OCI-LY7 (cell line): ENCODE data around the gene TSPYL1. TPM values are rescaled to one million over a fixed set of nuclear protein-coding genes. Genes with fewer than 3 reads are reported as not detected.

Experiments
- BruUV-seq: library from RNA; stranded (reverse); fragments of 400-500 nt; replicated peaks from 2 replicates; lab custom pipeline; 2021; lab: Mats Ljungman, UMichigan
- CTCF ChIA-PET: fragments of 300-600 bp; sonication (Branson Sonifier 250); formaldehyde crosslinking; loops from one replicate; lab custom pipeline; 2022; ENCODE audit warnings: antibody characterized with exemption; ENCODE audit not compliant: unreplicated experiment; lab: Charles Lee
- POLR2A ChIA-PET: fragments of 300-600 bp; sonication (Branson Sonifier 250); formaldehyde crosslinking; loops from one replicate; lab custom pipeline; 2022; ENCODE audit warnings: antibody characterized with exemption; lab: Charles Lee
- DNase-seq: peaks from one replicate; pipeline ENCODE4 v3.0.0-alpha.2; 2015; ENCODE audit warnings: low spot score
- H2AFZ ChIP-seq: fragments of 200-600 bp; sonication (generic), shearing (Covaris generic); 2 replicates; pipeline ENCODE4 v1.6.1; 2014; ENCODE audit warnings: mild to moderate bottlenecking, antibody characterized with exemption, low read length, moderate library complexity
- H3K27ac ChIP-seq: fragments of 200-600 bp; sonication (generic); 2 replicates; pipeline ENCODE4 v1.5.1; 2014; ENCODE audit warnings: mixed run types, low read depth, mild to moderate bottlenecking, moderate library complexity, low read length, inconsistent platforms; ENCODE audit not compliant: poor library complexity, severe bottlenecking
- H3K36me3 ChIP-seq: fragments of 200-600 bp; sonication (generic); 2 replicates; pipeline ENCODE4 v1.6.1; 2014; ENCODE audit warnings: mild to moderate bottlenecking, antibody characterized with exemption, low read length, moderate library complexity, mixed read lengths; ENCODE audit not compliant: insufficient read depth
- H3K4me1 ChIP-seq: fragments of 200-600 bp; sonication (generic); 2 replicates; pipeline ENCODE4 v1.5.1; 2014; ENCODE audit warnings: mild to moderate bottlenecking, low read length; ENCODE audit not compliant: insufficient read depth, poor library complexity, severe bottlenecking
- H3K4me2 ChIP-seq: fragments of 200-600 bp; sonication (generic); 2 replicates; pipeline ENCODE4 v1.6.1; 2014; ENCODE audit warnings: mild to moderate bottlenecking, low read length
- H3K4me3 ChIP-seq: fragments of 200-600 bp; sonication (generic); 2 replicates; pipeline ENCODE4 v1.5.1; 2014; ENCODE audit warnings: mild to moderate bottlenecking, low read depth, low read length; ENCODE audit not compliant: poor library complexity, severe bottlenecking
- H3K79me2 ChIP-seq: fragments of 200-600 bp; sonication (generic); 2 replicates; pipeline ENCODE4 v1.6.1; 2016; ENCODE audit warnings: low read depth, mild to moderate bottlenecking, low read length, moderate library complexity, mixed read lengths; ENCODE audit not compliant: insufficient read depth
- H3K9me2 ChIP-seq: fragments of 200-600 bp; sonication (generic); 2 replicates; pipeline ENCODE4 v1.6.1; 2016; ENCODE audit warnings: mild to moderate bottlenecking, low read length, mixed read lengths; ENCODE audit not compliant: insufficient read depth
- H3K9me3 ChIP-seq: fragments of 200-600 bp; sonication (generic); 2 replicates; pipeline ENCODE4 v1.6.1; 2014; ENCODE audit warnings: mild to moderate bottlenecking, mixed run types, low read length, mixed read lengths
- H4K20me1 ChIP-seq: fragments of 200-600 bp; sonication (generic); 2 replicates; pipeline ENCODE4 v1.6.1; 2014; ENCODE audit warnings: mild to moderate bottlenecking, antibody characterized with exemption, low read length, moderate library complexity, mixed read lengths; ENCODE audit not compliant: insufficient read depth
- EZH2phosphoT487 ChIP-seq: fragments of 200-600 bp; sonication (generic); IDR thresholded peaks from 2 replicates; pipeline ENCODE4 v1.6.1; 2018; ENCODE audit warnings: low read depth, borderline replicate concordance, mild to moderate bottlenecking, mixed run types, antibody characterized with exemption, low read length, moderate library complexity, mixed read lengths
- intact Hi-C: fragments of 100-400 bp; cut with micrococcal nuclease; formaldehyde crosslinking; loops from one replicate; pipeline ENCODE4 v1.10.0; 2022; ENCODE audit not compliant: unreplicated experiment
- total RNA-seq, 2 experiments: library from RNA; depleted of rRNA in 1 of 2; stranded (reverse); fragments of >200 nt in 1 of 2; shearing (Covaris generic) in 1 of 2; gene quantifications; 2 replicates each; pipeline ENCODE4 v1.2.3, GENCODE V29; 2014 to 2022
- TF ChIP-seq, protein P1 (sequence below): fragments of 200-600 bp; sonication (generic); conservative IDR thresholded peaks from 2 replicates; pipeline ENCODE4 v1.5.1; 2014; ENCODE audit warnings: mild to moderate bottlenecking, antibody characterized with exemption, low read length, moderate library complexity, mixed read lengths

TSPYL1 gene
- total RNA-seq, 2 experiments from 2014 or later: 32.8 to 50.3 TPM

- Histone ChIP-seq H3K9me3 (no peaks in the 10 kb centered on the region), H2AFZ (no peak overlapping the region), H3K27ac (no peak overlapping the region), H3K4me3 (peak overlapping the region; percentile 86), H3K79me2 (peaks cover 58% of the 10 kb centered on the region), H3K9me2 (no peaks in the 10 kb centered on the region), H3K36me3 (peaks cover 48% of the 10 kb centered on the region), H4K20me1 (peaks cover 37% of the 10 kb centered on the region), H3K4me2 (peak overlapping the region; percentile 93), H3K4me1 (peaks cover 68% of the 10 kb centered on the region)
- intact Hi-C loops: loop anchor here (2.0 to 10.0 kb wide), 2 partner anchors 24 to 386 kb away; partner anchors contain the start of genes TSPYL4 and ZUP1
- DNase-seq: no peak
- POLR2A ChIA-PET: interaction anchor here (0.9 to 3.4 kb wide), 3 partner anchors 10 to 294 kb away, joined by 3 to 16 read pairs (median 4); partner anchors contain the start of gene RWDD1
- CTCF ChIA-PET: interaction anchor here (1.2 kb wide), 1 partner anchor 294 kb away, joined by 3 read pairs; no protein-coding TSS in a partner anchor
- no TSS peak for BruUV-seq
- TF ChIP-seq, protein P1, sequence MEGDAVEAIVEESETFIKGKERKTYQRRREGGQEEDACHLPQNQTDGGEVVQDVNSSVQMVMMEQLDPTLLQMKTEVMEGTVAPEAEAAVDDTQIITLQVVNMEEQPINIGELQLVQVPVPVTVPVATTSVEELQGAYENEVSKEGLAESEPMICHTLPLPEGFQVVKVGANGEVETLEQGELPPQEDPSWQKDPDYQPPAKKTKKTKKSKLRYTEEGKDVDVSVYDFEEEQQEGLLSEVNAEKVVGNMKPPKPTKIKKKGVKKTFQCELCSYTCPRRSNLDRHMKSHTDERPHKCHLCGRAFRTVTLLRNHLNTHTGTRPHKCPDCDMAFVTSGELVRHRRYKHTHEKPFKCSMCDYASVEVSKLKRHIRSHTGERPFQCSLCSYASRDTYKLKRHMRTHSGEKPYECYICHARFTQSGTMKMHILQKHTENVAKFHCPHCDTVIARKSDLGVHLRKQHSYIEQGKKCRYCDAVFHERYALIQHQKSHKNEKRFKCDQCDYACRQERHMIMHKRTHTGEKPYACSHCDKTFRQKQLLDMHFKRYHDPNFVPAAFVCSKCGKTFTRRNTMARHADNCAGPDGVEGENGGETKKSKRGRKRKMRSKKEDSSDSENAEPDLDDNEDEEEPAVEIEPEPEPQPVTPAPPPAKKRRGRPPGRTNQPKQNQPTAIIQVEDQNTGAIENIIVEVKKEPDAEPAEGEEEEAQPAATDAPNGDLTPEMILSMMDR: no peak
- TF ChIP-seq EZH2phosphoT487: no peak
These were observed 1.3 kb downstream of the TSPYL1 start for GRCh38 chr6:116278481-116278829.

GRCh38 chr6:116277124-116277523 is 2.6 kb downstream of the TSPYL1 start:
- Histone ChIP-seq H3K9me2 (no peaks in the 10 kb centered on the region), H3K36me3 (peaks cover 56% of the 10 kb centered on the region), H3K27ac (no peak overlapping the region), H3K4me3 (peak overlapping the region; percentile 86), H3K4me1 (peaks cover 62% of the 10 kb centered on the region), H3K9me3 (no peaks in the 10 kb centered on the region), H2AFZ (no peak overlapping the region), H4K20me1 (peaks cover 39% of the 10 kb centered on the region), H3K4me2 (peak overlapping the region; percentile 93), H3K79me2 (peaks cover 58% of the 10 kb centered on the region)
- POLR2A ChIA-PET: interaction anchor here (0.7 to 1.4 kb wide), 3 partner anchors 249 to 295 kb away, joined by 3 read pairs; no protein-coding TSS in a partner anchor
- DNase-seq: no peak
- no TSS peak for BruUV-seq
- intact Hi-C loops: loop anchor here (10.0 kb wide), 1 partner anchor 388 kb away; the partner anchor contains the start of gene ZUP1
- no peak for TF ChIP-seq EZH2phosphoT487
- CTCF ChIA-PET: no interaction called here

DNA sequence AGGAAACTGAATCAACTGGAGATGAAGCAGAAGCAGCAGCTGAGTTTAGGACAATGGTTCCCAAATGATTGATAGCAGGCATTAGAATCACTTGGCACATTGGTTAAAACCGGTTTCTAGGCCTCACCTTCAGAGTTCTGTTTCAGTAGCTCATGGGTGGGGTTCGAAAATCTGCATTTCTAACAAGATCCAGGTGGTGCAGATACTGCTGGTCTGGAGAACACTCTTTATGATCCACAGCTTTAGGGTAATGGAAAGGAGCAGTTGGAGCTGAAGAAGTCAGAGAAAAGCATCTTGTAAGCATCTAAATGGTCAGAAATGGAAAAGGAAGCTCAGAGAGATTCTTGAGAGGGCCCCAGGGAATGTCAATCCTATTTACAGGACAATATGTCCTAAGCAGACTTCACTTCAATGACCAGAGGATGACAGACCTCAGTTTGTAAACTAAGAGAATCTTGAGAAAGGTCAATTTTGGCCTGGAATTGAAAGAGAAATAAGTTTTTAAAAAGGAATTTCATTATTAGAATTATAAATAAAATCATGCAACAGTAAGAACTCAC is 8.5 kb downstream of the TSPYL1 start:
- no peaks in the 10 kb centered on the region for H3K9me2 ChIP-seq
- TF ChIP-seq, protein P1: no peak
- DNase-seq: no peak
- no peaks in the 10 kb centered on the region for H3K9me3 ChIP-seq
- peaks cover 19% of the 10 kb centered on the region for H3K4me1 ChIP-seq
- H2AFZ ChIP-seq: no peak overlapping the region
- H3K79me2 ChIP-seq: peaks cover 21% of the 10 kb centered on the region
- no peak overlapping the region for H3K27ac ChIP-seq
- CTCF ChIA-PET: interaction anchor here (1.3 kb wide), 1 partner anchor 292 kb away, joined by 3 read pairs; no protein-coding TSS in a partner anchor
- no peak overlapping the region for H3K4me2 ChIP-seq
- H4K20me1 ChIP-seq: peaks cover 17% of the 10 kb centered on the region
- POLR2A ChIA-PET: interaction anchor here (0.6 to 1.5 kb wide), 4 partner anchors 17 to 43 kb away, joined by 3 to 4 read pairs (median 3); no protein-coding TSS in a partner anchor
- intact Hi-C loops: loop anchor here (10.0 kb wide), 1 partner anchor 394 kb away; the partner anchor contains the start of gene ZUP1
- no TSS peak for BruUV-seq
- no peak overlapping the region for H3K4me3 ChIP-seq
- peaks cover 32% of the 10 kb centered on the region for H3K36me3 ChIP-seq
